Hepatocyte (in vitro differentiated cells): Measurements from ENCODE around the gene SYT2. TPM values are rescaled to one million over a fixed set of nuclear protein-coding genes. Genes with fewer than 3 reads are reported as not detected.
"Not testable (repeated sequence)": the region's sequence is repeated elsewhere in the genome, so short reads cannot be mapped to it uniquely, and the experiment has no call there.

Experiments
- DNase-seq: peaks from one replicate; pipeline ENCODE4 v3.0.0-alpha.2; 2016; ENCODE audit warnings: low spot score
- H2AFZ ChIP-seq: fragments of 200-600 bp; sonication (generic); 2 replicates; pipeline ENCODE4 v1.6.0; 2016; ENCODE audit warnings: antibody characterized with exemption, mild to moderate bottlenecking
- H3K27ac ChIP-seq: fragments of 200-600 bp; sonication (generic); 2 replicates; pipeline ENCODE4 v1.5.1; 2016; ENCODE audit warnings: mild to moderate bottlenecking
- H3K27me3 ChIP-seq: fragments of 200-600 bp; sonication (generic); 2 replicates; pipeline ENCODE4 v1.6.1; 2016
- H3K36me3 ChIP-seq: fragments of 200-600 bp; sonication (generic); replicated peaks from 2 replicates; pipeline ENCODE4 v1.5.1; 2016; ENCODE audit warnings: low read depth; ENCODE audit not compliant: insufficient read depth
- H3K4me1 ChIP-seq: fragments of 200-600 bp; sonication (generic); 2 replicates; pipeline ENCODE4 v1.5.1; 2016; ENCODE audit warnings: mild to moderate bottlenecking, moderate library complexity; ENCODE audit not compliant: insufficient read depth
- H3K4me2 ChIP-seq: fragments of 200-600 bp; sonication (generic); 2 replicates; pipeline ENCODE4 v1.6.0; 2016
- H3K4me3 ChIP-seq: fragments of 200-600 bp; sonication (generic); 2 replicates; pipeline ENCODE4 v1.5.1; 2016; ENCODE audit warnings: mild to moderate bottlenecking
- H3K79me2 ChIP-seq: fragments of 200-600 bp; sonication (generic); 2 replicates; pipeline ENCODE4 v1.6.0; 2017; ENCODE audit warnings: mild to moderate bottlenecking
- H3K9me2 ChIP-seq: fragments of 200-600 bp; sonication (generic); replicated peaks from 2 replicates; pipeline ENCODE4 v1.6.0; 2017; ENCODE audit warnings: mild to moderate bottlenecking; ENCODE audit not compliant: insufficient read depth
- H3K9me3 ChIP-seq: fragments of 200-600 bp; sonication (generic); 2 replicates; pipeline ENCODE4 v1.5.1; 2016; ENCODE audit warnings: low read depth, mild to moderate bottlenecking
- H4K20me1 ChIP-seq: fragments of 200-600 bp; sonication (generic); 2 replicates; pipeline ENCODE4 v1.6.0; 2016; ENCODE audit warnings: mild to moderate bottlenecking; ENCODE audit not compliant: insufficient read depth, poor library complexity, severe bottlenecking
- EZH2 ChIP-seq: fragments of 200-600 bp; sonication (generic); IDR thresholded peaks from 2 replicates; pipeline ENCODE4 v1.6.1; 2016; ENCODE audit warnings: antibody characterized with exemption, mild to moderate bottlenecking, borderline replicate concordance
- EZH2phosphoT487 ChIP-seq: fragments of 200-600 bp; sonication (generic); IDR thresholded peaks from one replicate; pipeline ENCODE4 v1.6.1; 2018; ENCODE audit warnings: antibody characterized with exemption, mild to moderate bottlenecking, low read depth, moderate library complexity; ENCODE audit not compliant: unreplicated experiment, severe bottlenecking
- WGBS: methylation state at CpG from one replicate; pipeline ENCODE4 v1.1.6; 2016; ENCODE audit warnings: low lambda C conversion rate; ENCODE audit errors: missing lambda C conversion rate; 5-methylcytosine and 5-hydroxymethylcytosine counted together
- polyA plus RNA-seq: library from polyadenylated mRNA; unstranded; fragments of >200 nt; fragmentation: Nextera tagmentation; extraction: Ambion mirVana; gene quantifications from 2 replicates; pipeline ENCODE4 v1.2.1, GENCODE V29; 2016
- total RNA-seq: library from RNA; depleted of rRNA; stranded (reverse); fragments of >200 nt; gene quantifications from 2 replicates; pipeline ENCODE4 v1.2.3, GENCODE V29; 2014
- TF ChIP-seq, protein P1 (sequence below): fragments of 200-600 bp; sonication (generic); IDR thresholded peaks from 2 replicates; pipeline ENCODE4 v1.5.1; 2016; ENCODE audit warnings: antibody characterized with exemption, mild to moderate bottlenecking; ENCODE audit not compliant: poor library complexity

Gene SYT2
- total and polyA plus RNA-seq, 2 experiments from 2014 or later: 0.81 to 0.90 TPM

DNA sequence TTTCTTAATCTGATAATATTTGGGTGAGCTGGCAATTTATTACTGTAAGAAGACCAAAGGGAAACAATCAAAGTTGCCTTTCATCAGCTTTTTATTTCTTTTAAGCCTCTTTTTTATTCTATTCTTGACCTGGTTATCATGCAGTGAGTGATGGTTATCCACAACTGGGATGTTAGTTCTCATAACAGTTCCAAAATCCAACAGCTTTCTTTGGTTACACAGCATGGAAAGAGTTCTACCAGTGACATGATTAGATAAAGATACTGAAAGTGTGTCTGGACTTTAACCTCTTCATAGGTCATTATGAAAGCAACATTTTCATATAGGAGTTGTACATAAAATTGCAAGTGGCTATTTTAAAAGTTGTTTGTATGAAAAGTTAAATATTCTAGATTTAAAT lies 163.0 kb downstream of the SYT2 start:
- Histone ChIP-seq H3K4me3 (no peak overlapping the region), H3K4me2 (no peak overlapping the region), H2AFZ (no peak overlapping the region), H3K27ac (no peak overlapping the region), H3K9me2 (no peaks in the 10 kb centered on the region), H3K9me3 (no peaks in the 10 kb centered on the region), H3K36me3 (no peaks in the 10 kb centered on the region), H4K20me1 (no peaks in the 10 kb centered on the region), H3K4me1 (peaks cover 8% of the 10 kb centered on the region), H3K79me2 (no peaks in the 10 kb centered on the region), H3K27me3 (no peaks in the 10 kb centered on the region)
- no peak for DNase-seq
- no peak for TF ChIP-seq EZH2phosphoT487
- TF ChIP-seq, protein P1, sequence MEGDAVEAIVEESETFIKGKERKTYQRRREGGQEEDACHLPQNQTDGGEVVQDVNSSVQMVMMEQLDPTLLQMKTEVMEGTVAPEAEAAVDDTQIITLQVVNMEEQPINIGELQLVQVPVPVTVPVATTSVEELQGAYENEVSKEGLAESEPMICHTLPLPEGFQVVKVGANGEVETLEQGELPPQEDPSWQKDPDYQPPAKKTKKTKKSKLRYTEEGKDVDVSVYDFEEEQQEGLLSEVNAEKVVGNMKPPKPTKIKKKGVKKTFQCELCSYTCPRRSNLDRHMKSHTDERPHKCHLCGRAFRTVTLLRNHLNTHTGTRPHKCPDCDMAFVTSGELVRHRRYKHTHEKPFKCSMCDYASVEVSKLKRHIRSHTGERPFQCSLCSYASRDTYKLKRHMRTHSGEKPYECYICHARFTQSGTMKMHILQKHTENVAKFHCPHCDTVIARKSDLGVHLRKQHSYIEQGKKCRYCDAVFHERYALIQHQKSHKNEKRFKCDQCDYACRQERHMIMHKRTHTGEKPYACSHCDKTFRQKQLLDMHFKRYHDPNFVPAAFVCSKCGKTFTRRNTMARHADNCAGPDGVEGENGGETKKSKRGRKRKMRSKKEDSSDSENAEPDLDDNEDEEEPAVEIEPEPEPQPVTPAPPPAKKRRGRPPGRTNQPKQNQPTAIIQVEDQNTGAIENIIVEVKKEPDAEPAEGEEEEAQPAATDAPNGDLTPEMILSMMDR: no peak
- no peak for TF ChIP-seq EZH2

DNA sequence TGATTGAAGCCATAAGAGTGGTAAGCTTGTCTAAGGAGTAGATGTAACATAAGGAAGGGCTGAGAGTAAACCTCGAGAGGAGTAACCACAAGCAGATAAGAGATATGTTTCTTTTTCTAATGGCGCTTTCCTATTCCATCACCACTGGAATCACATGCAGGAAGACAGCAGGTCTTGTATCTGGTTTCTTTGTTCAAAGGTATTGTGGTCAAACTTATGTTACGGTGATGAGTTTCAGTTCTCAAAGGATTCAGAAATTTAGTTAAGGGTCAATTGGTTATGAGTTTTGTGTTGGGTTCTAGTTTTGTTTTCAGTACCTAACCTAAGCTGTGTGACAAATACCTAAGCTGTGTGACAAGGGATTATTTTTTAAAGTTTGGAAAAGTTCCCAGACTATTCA lies 163.5 kb downstream of the SYT2 start:
- not testable (repeated sequence) for H3K36me3 ChIP-seq, H3K4me2 ChIP-seq, H3K79me2 ChIP-seq, DNase-seq, H3K9me2 ChIP-seq, H2AFZ ChIP-seq, H3K27ac ChIP-seq, H3K27me3 ChIP-seq, H3K4me3 ChIP-seq, H4K20me1 ChIP-seq, H3K9me3 ChIP-seq, H3K4me1 ChIP-seq
- WGBS: 79% methylated on average over 3 of the region's 3 CpGs

DNA sequence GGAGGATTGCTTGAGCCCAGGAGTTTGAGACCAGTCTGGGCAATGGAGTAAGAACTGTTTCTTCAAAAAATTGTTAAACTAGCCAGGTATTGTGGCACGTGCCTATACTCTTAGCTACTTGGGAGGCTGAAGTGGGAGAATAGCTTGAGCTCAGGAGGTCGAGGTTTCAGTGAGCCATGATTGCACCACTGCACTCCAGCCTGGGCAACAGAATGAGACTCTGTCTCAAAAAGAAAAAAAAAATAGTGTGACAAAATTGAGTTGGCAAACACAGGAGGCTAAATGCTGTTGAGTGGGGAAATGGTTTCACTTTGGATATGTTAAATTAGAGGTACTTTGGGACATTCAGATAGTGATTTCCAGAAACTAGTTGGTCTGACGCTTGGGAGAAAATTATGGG lies 163.9 kb downstream of the SYT2 start:
- H3K36me3 ChIP-seq, H3K9me3 ChIP-seq, H3K27me3 ChIP-seq, DNase-seq, H2AFZ ChIP-seq, H4K20me1 ChIP-seq, H3K9me2 ChIP-seq, H3K79me2 ChIP-seq, H3K4me3 ChIP-seq, H3K27ac ChIP-seq, H3K4me1 ChIP-seq, H3K4me2 ChIP-seq: not testable (repeated sequence)
- WGBS: 89% methylated on average over 3 of the region's 3 CpGs

DNA sequence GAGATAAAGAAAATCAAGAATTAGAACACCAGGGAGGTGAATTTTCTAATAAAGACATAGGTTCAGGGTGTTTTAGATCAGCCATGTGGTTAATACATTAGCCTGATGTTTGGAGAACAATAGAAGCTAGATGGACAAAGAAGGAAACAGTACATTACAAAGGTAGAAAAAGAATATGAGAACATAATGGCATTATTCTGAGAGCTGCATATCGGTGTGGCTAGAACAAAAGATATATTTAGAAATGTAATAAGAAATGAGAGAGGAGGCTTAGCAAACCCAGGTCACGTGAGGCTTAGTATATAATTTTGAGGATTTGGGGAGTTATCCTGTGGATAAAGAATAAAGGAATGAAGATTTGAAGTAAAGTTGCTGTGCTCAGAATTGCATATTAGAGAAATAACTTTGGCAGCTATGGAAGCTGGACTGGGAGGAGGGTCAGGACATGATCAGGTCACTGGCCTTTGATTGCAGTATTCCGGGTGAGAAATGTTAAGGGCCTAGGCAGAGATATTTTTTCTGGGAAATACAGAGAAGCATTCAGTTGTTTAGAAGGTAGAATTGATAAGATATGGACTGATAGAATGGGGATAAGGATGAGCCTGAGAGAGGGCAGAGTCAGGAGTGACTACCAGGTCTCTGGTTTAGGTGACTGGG lies 164.5 kb downstream of the SYT2 start:
- 74% methylated on average over 3 of the region's 3 CpGs for WGBS
- not testable (repeated sequence) for H3K4me2 ChIP-seq, H3K27ac ChIP-seq, H3K4me3 ChIP-seq, H3K36me3 ChIP-seq, H3K4me1 ChIP-seq, H2AFZ ChIP-seq, DNase-seq, H3K9me2 ChIP-seq, H3K9me3 ChIP-seq, H3K79me2 ChIP-seq, H4K20me1 ChIP-seq, H3K27me3 ChIP-seq

DNA sequence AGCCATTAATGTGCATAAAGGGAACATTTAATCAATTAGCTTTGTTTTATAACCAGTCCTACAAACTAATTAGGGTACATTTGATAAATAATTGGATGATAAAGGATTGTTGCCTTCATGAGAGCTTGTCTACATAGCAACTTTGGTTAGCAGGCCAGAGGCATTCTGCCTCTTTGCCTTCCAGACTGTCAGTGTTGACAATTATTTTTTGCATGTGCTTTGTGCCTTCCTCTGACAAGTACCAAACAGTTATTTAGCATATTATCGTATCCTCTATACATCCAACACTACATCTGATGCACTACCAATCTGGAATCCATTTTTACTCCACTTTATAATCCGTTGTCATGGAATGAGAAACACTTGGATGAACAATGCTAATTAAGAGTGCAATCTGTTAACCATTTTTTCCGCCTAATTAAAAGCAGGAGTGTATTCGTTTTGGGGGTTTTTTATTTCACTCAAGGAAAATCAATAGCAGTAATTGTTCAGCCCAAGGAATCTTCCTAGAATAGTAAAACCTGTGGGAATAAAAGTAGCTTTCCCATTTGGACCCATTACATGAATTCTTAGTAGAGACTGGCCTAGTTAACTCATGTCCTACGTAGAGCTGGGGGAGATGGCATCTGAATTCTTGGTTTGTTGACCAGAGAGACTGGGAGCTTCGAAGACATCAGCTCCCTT lies 165.3 kb downstream of the SYT2 start:
- not testable (repeated sequence) for H3K36me3 ChIP-seq, H3K4me1 ChIP-seq, DNase-seq, H3K9me3 ChIP-seq, H3K79me2 ChIP-seq, H3K27me3 ChIP-seq, H3K27ac ChIP-seq, H3K4me3 ChIP-seq, H3K4me2 ChIP-seq, H2AFZ ChIP-seq, H4K20me1 ChIP-seq, H3K9me2 ChIP-seq
- WGBS: 79% methylated on average over 6 of the region's 6 CpGs

DNA sequence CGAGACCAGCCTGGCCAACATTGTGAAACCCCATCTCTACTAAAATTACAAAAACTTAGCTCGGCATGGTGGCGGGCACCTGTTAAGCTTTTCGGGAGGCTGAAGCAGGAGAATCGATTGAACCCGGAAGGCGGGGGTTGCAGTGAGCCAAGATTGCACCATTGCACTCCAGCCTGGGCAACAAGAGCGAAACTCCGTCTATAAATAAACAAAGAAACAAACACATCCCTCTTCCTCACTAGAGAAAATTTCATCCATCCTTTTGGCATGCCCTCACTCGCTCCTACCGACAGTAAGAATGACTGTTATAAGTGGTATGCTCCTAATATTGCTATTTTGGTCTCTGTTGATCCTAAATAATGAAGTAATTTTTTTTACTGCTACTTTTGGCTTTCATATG lies 166.7 kb downstream of the SYT2 start:
- H2AFZ ChIP-seq, H3K9me3 ChIP-seq, H4K20me1 ChIP-seq, H3K4me3 ChIP-seq, H3K36me3 ChIP-seq, H3K4me2 ChIP-seq, H3K79me2 ChIP-seq, H3K27me3 ChIP-seq, H3K9me2 ChIP-seq, H3K27ac ChIP-seq, DNase-seq: not testable (repeated sequence)
- WGBS: 87% methylated on average over 11 of the region's 11 CpGs
- peaks cover 20% of the 10 kb centered on the region for H3K4me1 ChIP-seq

DNA sequence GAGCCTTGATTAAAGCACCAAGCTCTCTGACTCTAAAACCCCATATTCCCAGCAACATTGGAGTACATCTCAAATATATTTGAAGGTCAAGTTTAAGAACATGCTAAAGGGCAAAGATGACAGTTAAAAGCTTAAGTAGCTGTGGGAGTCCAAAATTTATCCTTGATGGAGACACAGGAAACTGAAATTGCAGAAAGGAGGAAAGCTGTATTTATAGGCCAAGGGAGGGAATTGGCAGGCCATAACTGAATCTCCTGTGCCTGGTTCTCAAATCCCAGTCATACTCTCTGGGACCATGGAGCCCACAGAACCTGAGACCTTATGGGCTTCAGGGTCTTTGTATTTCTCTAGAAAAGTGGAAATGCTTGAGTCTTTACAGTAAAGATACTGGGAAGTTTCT lies 167.8 kb downstream of the SYT2 start:
- H3K36me3 ChIP-seq, DNase-seq, H2AFZ ChIP-seq, H3K9me2 ChIP-seq, H3K27ac ChIP-seq, H3K9me3 ChIP-seq, H3K27me3 ChIP-seq, H3K4me2 ChIP-seq, H3K79me2 ChIP-seq, H3K4me3 ChIP-seq, H4K20me1 ChIP-seq: not testable (repeated sequence)
- H3K4me1 ChIP-seq: peaks cover 23% of the 10 kb centered on the region

DNA sequence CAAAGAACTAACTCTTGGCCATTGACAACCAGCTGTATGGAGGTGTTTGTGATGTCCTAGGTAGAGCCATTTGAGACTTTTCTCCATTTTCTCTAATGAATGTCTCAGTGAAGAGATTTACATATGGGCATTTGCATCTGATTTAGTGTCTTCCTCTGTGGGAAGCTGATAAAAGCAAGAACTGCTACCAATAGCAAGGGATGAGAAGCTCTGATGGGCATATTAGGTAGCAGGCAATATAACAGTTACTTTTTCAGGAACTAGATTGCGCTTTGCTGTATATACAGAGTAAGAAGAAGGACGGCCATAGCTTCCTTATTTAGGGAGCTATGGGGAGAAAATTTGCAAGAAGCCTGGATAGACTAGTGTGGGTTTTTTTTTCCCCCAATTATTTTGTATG lies 169.4 kb downstream of the SYT2 start:
- peak overlapping the region; percentile 71 for H3K4me2 ChIP-seq
- H3K4me1 ChIP-seq: peaks cover 23% of the 10 kb centered on the region
- not testable (repeated sequence) for H3K4me3 ChIP-seq, H3K9me2 ChIP-seq, H3K36me3 ChIP-seq, H4K20me1 ChIP-seq, H3K9me3 ChIP-seq, H2AFZ ChIP-seq, DNase-seq, H3K79me2 ChIP-seq, H3K27me3 ChIP-seq
- WGBS: 86% methylated on average over 2 of the region's 2 CpGs
- peak overlapping the region; percentile 81 for H3K27ac ChIP-seq
